ENCODE data around the gene CBY3. TPM values are rescaled to one million over a fixed set of nuclear protein-coding genes. Genes with fewer than 3 reads are reported as not detected.

The CBY3 gene
- total and polyA plus RNA-seq, 2 of the 13 experiments (the other 11 are each of a cell fraction or from before 2014, with no cell fraction given) = not detected

- no peak for TF ChIP-seq FOXA1 (IDR thresholded peaks at IDR 0.05)
- no peak for TF ChIP-seq FOXA1 (CRISPR knock-in tag; IDR thresholded peaks at IDR 0.05)
- no peak for TF ChIP-seq ZNF382 (CRISPR knock-in tag; IDR thresholded peaks at IDR 0.05; ENCODE audit: borderline replicate concordance)
- TF ChIP-seq ZFY (CRISPR knock-in tag; IDR thresholded peaks at IDR 0.05) = peak; percentile 94
- TF ChIP-seq THAP7 (CRISPR knock-in tag; IDR thresholded peaks at IDR 0.05) = no peak; the same call in 1 of the 2 replicates
- TF ChIP-seq ZNF580 (CRISPR knock-in tag; IDR thresholded peaks at IDR 0.05; ENCODE audit: borderline replicate concordance, low read depth) = peak; percentile 67; the same call in 1 of the 2 replicates
- peak; percentile 79; the same call in 1 of the 2 replicates for TF ChIP-seq ZNF773 (CRISPR knock-in tag; IDR thresholded peaks at IDR 0.05; ENCODE audit: borderline replicate concordance)
- peak; percentile 76; the same call in 1 of the 2 replicates for TF ChIP-seq NFAT5 (CRISPR knock-in tag; IDR thresholded peaks at IDR 0.05)
- no peak for TF ChIP-seq ZNF292 (CRISPR knock-in tag; IDR thresholded peaks at IDR 0.05; ENCODE audit: borderline replicate concordance, low read depth)
- TF ChIP-seq KDM5A (IDR thresholded peaks at IDR 0.05; ENCODE audit: borderline replicate concordance, low read length) = no peak
- no peak for TF ChIP-seq GZF1 (CRISPR knock-in tag; IDR thresholded peaks at IDR 0.05)
- TF ChIP-seq TEAD2 (CRISPR knock-in tag; IDR thresholded peaks at IDR 0.05) = peak; percentile 87; the same call in 1 of the 2 replicates
- peak; percentile 99 for TF ChIP-seq RBFOX2 (IDR thresholded peaks at IDR 0.05; ENCODE audit: low read depth, low read length)
- TF ChIP-seq, protein P1, sequence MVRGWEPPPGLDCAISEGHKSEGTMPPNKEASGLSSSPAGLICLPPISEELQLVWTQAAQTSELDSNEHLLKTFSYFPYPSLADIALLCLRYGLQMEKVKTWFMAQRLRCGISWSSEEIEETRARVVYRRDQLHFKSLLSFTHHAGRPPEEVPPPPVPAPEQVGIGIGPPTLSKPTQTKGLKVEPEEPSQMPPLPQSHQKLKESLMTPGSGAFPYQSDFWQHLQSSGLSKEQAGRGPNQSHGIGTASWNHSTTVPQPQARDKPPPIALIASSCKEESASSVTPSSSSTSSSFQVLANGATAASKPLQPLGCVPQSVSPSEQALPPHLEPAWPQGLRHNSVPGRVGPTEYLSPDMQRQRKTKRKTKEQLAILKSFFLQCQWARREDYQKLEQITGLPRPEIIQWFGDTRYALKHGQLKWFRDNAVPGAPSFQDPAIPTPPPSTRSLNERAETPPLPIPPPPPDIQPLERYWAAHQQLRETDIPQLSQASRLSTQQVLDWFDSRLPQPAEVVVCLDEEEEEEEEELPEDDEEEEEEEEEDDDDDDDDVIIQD (CRISPR knock-in tag; IDR thresholded peaks at IDR 0.05; ENCODE audit: low read depth) = peak; percentile 56; the same call in 1 of the 2 replicates
- peak; percentile 93 for TF ChIP-seq GMEB1 (CRISPR knock-in tag; IDR thresholded peaks at IDR 0.05; ENCODE audit: borderline replicate concordance)
- no peak for TF ChIP-seq MLLT10 (CRISPR knock-in tag; IDR thresholded peaks at IDR 0.05)
- peak; percentile 63; the same call in 1 of the 2 replicates for TF ChIP-seq ZNF83 (CRISPR knock-in tag; IDR thresholded peaks at IDR 0.05; ENCODE audit: borderline replicate concordance)
- TF ChIP-seq TBL1XR1 (IDR thresholded peaks at IDR 0.05; ENCODE audit: borderline replicate concordance, low read length, partially characterized antibody) = no peak
- TF ChIP-seq ZFP37 (CRISPR knock-in tag; IDR thresholded peaks at IDR 0.05; ENCODE audit: borderline replicate concordance) = 0 out of 2 replicates have a peak, but pooled peaks have one; percentile 13
- peak; percentile 88 for TF ChIP-seq ARNT2 (CRISPR knock-in tag; IDR thresholded peaks at IDR 0.05; ENCODE audit: low read depth)
These were observed 2.4 kb downstream of the CBY3 start (continued) for GRCh38 chr5:179678223-179679013.

Data from HepG2 (cell line).